Measurements from ENCODE around the gene NUMBL. TPM values are rescaled to one million over a fixed set of nuclear protein-coding genes. Genes with fewer than 3 reads are reported as not detected.

Gene NUMBL
- total and polyA plus RNA-seq, 2 of the 13 experiments (the other 11 are each of a cell fraction or from before 2014, with no cell fraction given) = 0.49 to 2.3 TPM

GRCh38 chr19:40721140-40721486, 30.7 kb upstream of the NUMBL start:
- no peak overlapping the region for H3K27ac ChIP-seq (ENCODE audit: extremely low read length, insufficient read depth, low read length)
- 0 out of 2 replicates have a peak, but pooled peaks cover 4% of the 10 kb centered on the region for H4K20me1 ChIP-seq (ENCODE audit: insufficient read depth, low read length)
- 86% methylated on average over 4 of the region's 6 CpGs for WGBS (ENCODE audit: low lambda C conversion rate)
- no peak overlapping the region; the same call in 1 of the 2 replicates for H3K9ac ChIP-seq (ENCODE audit: insufficient read depth, low read depth, low read length)
- H3K9me3 ChIP-seq (ENCODE audit: low read length) = no peaks in the 10 kb centered on the region
- H2AFZ ChIP-seq (ENCODE audit: low read length) = no peak overlapping the region
- intact Hi-C loops (cut with micrococcal nuclease; ENCODE audit: unreplicated experiment) (no loop called here), in situ Hi-C loops (cut with HindIII; ENCODE audit: extremely low pct_ligation_motif_present, low pct_unique_long_range_greater_than_20kb) (no loop called here)
- no TSS peak for BruUV-seq (replicated peaks)
- H3K4me1 ChIP-seq (ENCODE audit: insufficient read depth, low read length) = peaks cover 36% of the 10 kb centered on the region
- H3K79me2 ChIP-seq (ENCODE audit: insufficient read depth, low read length) = peaks cover 57% of the 10 kb centered on the region
- POLR2A ChIA-PET = interaction anchor here (0.6 to 2.2 kb wide), 3 partner anchors 23 to 142 kb away, joined by 3 to 9 read pairs (median 3); partner anchors contain the start of genes ACTMAP and SNRPA
- FAIRE-seq = no peak
- peak overlapping the region; percentile 94 for H3K4me2 ChIP-seq (ENCODE audit: low read depth, low read length)
- TF ChIP-seq ZNF234 (CRISPR knock-in tag; conservative IDR thresholded peaks at IDR 0.05) (no peak), ZNF609 (CRISPR knock-in tag; IDR thresholded peaks at IDR 0.05; ENCODE audit: borderline replicate concordance) (no peak), FOXA3 (CRISPR knock-in tag; IDR thresholded peaks at IDR 0.05) (no peak), ZNF430 (CRISPR knock-in tag; IDR thresholded peaks at IDR 0.05) (no peak), ELF1 (CRISPR knock-in tag; IDR thresholded peaks at IDR 0.05) (no peak)
- no peak overlapping the region for H3K4me3 ChIP-seq (replicated peaks in 1 of 3; ENCODE audit: insufficient read depth in 1 of 3, low read depth in 2 of 3, low read length in 3 of 3)
- peaks cover 5 to 27% of the 10 kb centered on the region in 2 experiments; a peak in 4 of 5 replicates for H3K36me3 ChIP-seq (replicated peaks in 1 of 2; ENCODE audit: control insufficient read depth in 1 of 2, insufficient read depth in 2 of 2, low read length in 2 of 2)
- CTCF ChIA-PET (ENCODE audit: low intra/inter-chr PET ratio, low total read pairs) = no interaction called here
- ATAC-seq = no peak
- no peak for DNase-seq (ENCODE audit: low spot score)
- no peaks in the 10 kb centered on the region; a peak in 1 of 5 replicates for H3K27me3 ChIP-seq (ENCODE audit: control insufficient read depth in 1 of 2, insufficient read depth in 2 of 2, low read length in 2 of 2)

Measured in HepG2 (cell line).